ENCODE results near the gene CACNG6. TPM values are rescaled to one million over a fixed set of nuclear protein-coding genes. Genes with fewer than 3 reads are reported as not detected.

CACNG6 gene
- total and polyA plus RNA-seq, 2 experiments from 2014 or later: not detected

- Histone ChIP-seq H3K4me1 (ENCODE audit: insufficient read depth) (no peaks in the 10 kb centered on the region), H3K9me3 (ENCODE audit: low read depth) (no peaks in the 10 kb centered on the region), H3K36me3 (ENCODE audit: low read depth) (no peaks in the 10 kb centered on the region), H3K27me3 (replicated peaks; ENCODE audit: insufficient read depth) (no peaks in the 10 kb centered on the region; the same call in 1 of the 2 replicates), H3K4me2 (ENCODE audit: unreplicated experiment) (no peak overlapping the region), H3K4me3 (no peak overlapping the region), H4K20me1 (ENCODE audit: insufficient read depth) (no peaks in the 10 kb centered on the region), H3F3A (ENCODE audit: insufficient read depth) (no peaks in the 10 kb centered on the region), H2AFZ (no peak overlapping the region), H3K9me2 (ENCODE audit: insufficient read depth) (no peaks in the 10 kb centered on the region), H3K27ac (no peak overlapping the region), H3K9ac (no peak overlapping the region), H3K79me2 (ENCODE audit: insufficient read depth) (no peaks in the 10 kb centered on the region)
- WGBS, 2 experiments (ENCODE audit: low coverage in 1 of 2, low lambda C conversion rate in 2 of 2, missing lambda C conversion rate in 2 of 2): 48 to 49% methylated on average over 10 of the region's 10 CpGs
- TF ChIP-seq EZH2phosphoT487 (IDR thresholded peaks at IDR 0.05; ENCODE audit: insufficient read depth, low read depth) (no peak), EZH2 (IDR thresholded peaks at IDR 0.05; ENCODE audit: insufficient read depth, poor library complexity, severe bottlenecking) (no peak)
- in situ Hi-C loops (cut with MboI): no loop called here
- DNase-seq: no peak
Measured at GRCh38 chr19:53971673-53972072, 19.8 kb upstream of the CACNG6 start.

DNA sequence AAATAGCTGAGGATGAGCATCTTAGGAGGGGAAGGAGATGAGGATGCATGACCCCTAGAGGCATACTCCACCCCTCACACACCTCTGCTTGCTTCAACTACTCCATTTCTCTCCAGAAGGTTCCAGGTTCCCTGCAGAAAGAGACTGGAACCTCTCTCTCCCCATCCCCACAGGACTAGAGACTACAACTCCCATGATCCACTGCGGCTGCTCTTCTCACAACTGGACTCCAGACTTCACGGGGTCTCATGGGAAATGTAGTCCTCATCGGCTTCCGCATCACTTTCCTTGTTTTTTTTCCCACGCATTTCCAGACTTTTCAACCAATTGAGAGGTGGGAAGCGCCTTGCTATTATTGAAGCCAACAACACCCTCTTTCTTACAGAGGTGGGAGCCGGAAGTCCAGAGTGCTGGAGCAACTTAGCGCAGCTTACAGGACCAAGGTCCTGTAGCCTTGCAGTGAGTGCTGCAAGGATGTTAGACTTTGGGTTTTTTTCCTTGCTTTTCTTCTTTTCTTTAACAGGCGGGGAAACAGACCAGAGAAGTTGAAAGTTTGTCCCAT lies 13.9 kb upstream of the CACNG6 start:
- in situ Hi-C loops (cut with MboI): no loop called here
- H2AFZ ChIP-seq: peak overlapping the region; percentile 92
- WGBS, 2 experiments (ENCODE audit: low coverage in 1 of 2, low lambda C conversion rate in 2 of 2, missing lambda C conversion rate in 2 of 2): 1 to 3% methylated on average over 9 of the region's 9 CpGs

GRCh38 chr19:53977991-53978731 lies 13.3 kb upstream of the CACNG6 start:
- H4K20me1 ChIP-seq (ENCODE audit: insufficient read depth): no peaks in the 10 kb centered on the region
- in situ Hi-C loops (cut with MboI): no loop called here
- H3F3A ChIP-seq (ENCODE audit: insufficient read depth): peaks cover 11% of the 10 kb centered on the region; the same call in 1 of the 2 replicates
- peak overlapping the region; percentile 92 for H2AFZ ChIP-seq
- H3K9me3 ChIP-seq (ENCODE audit: low read depth): no peaks in the 10 kb centered on the region
- no peak overlapping the region for H3K27ac ChIP-seq
- no peaks in the 10 kb centered on the region for H3K79me2 ChIP-seq (ENCODE audit: insufficient read depth)
- WGBS, 2 experiments (ENCODE audit: low coverage in 1 of 2, low lambda C conversion rate in 2 of 2, missing lambda C conversion rate in 2 of 2): 5 to 6% methylated on average over 54 of the region's 54 CpGs
- 0 out of 2 replicates have a peak, but pooled peaks cover 6% of the 10 kb centered on the region for H3K27me3 ChIP-seq (replicated peaks; ENCODE audit: insufficient read depth)
- H3K36me3 ChIP-seq (ENCODE audit: low read depth): no peaks in the 10 kb centered on the region
- H3K4me1 ChIP-seq (ENCODE audit: insufficient read depth): no peaks in the 10 kb centered on the region
- peak overlapping the region; percentile 83 for H3K4me2 ChIP-seq (ENCODE audit: unreplicated experiment)
- TF ChIP-seq EZH2 (IDR thresholded peaks at IDR 0.05; ENCODE audit: insufficient read depth, poor library complexity, severe bottlenecking): no peak
- no peak for TF ChIP-seq EZH2phosphoT487 (IDR thresholded peaks at IDR 0.05; ENCODE audit: insufficient read depth, low read depth)
- H3K4me3 ChIP-seq: peak overlapping the region; percentile 67
- no peaks in the 10 kb centered on the region for H3K9me2 ChIP-seq (ENCODE audit: insufficient read depth)
- H3K9ac ChIP-seq: peak overlapping the region; percentile 3; the same call in 1 of the 2 replicates
- DNase-seq: peak; percentile 92

More for the DNA sequence above, 13.9 kb upstream of the CACNG6 start:
- Histone ChIP-seq H3K9me2 (ENCODE audit: insufficient read depth) (no peaks in the 10 kb centered on the region), H3K4me3 (peak overlapping the region; percentile 67), H3K9ac (peak overlapping the region; percentile 3; the same call in 1 of the 2 replicates), H3K79me2 (ENCODE audit: insufficient read depth) (no peaks in the 10 kb centered on the region), H3K9me3 (ENCODE audit: low read depth) (no peaks in the 10 kb centered on the region), H3K27me3 (replicated peaks; ENCODE audit: insufficient read depth) (0 out of 2 replicates have a peak, but pooled peaks cover 6% of the 10 kb centered on the region), H3K27ac (no peak overlapping the region), H3K4me2 (ENCODE audit: unreplicated experiment) (peak overlapping the region; percentile 83), H3F3A (ENCODE audit: insufficient read depth) (peaks cover 11% of the 10 kb centered on the region; the same call in 1 of the 2 replicates), H3K4me1 (ENCODE audit: insufficient read depth) (no peaks in the 10 kb centered on the region), H4K20me1 (ENCODE audit: insufficient read depth) (no peaks in the 10 kb centered on the region), H3K36me3 (ENCODE audit: low read depth) (no peaks in the 10 kb centered on the region)
- peak; percentile 93 for DNase-seq
- no peak for TF ChIP-seq EZH2 (IDR thresholded peaks at IDR 0.05; ENCODE audit: insufficient read depth, poor library complexity, severe bottlenecking)
- TF ChIP-seq EZH2phosphoT487 (IDR thresholded peaks at IDR 0.05; ENCODE audit: insufficient read depth, low read depth): no peak

- Histone ChIP-seq H3K4me2 (ENCODE audit: unreplicated experiment) (peak overlapping the region; percentile 65), H3K27me3 (replicated peaks; ENCODE audit: insufficient read depth) (0 out of 2 replicates have a peak, but pooled peaks cover 6% of the 10 kb centered on the region), H3K9me3 (ENCODE audit: low read depth) (no peaks in the 10 kb centered on the region), H3K4me3 (peak overlapping the region; percentile 64), H3K27ac (no peak overlapping the region), H2AFZ (peak overlapping the region; percentile 64), H3K9me2 (ENCODE audit: insufficient read depth) (no peaks in the 10 kb centered on the region), H4K20me1 (ENCODE audit: insufficient read depth) (no peaks in the 10 kb centered on the region), H3K4me1 (ENCODE audit: insufficient read depth) (no peaks in the 10 kb centered on the region), H3K79me2 (ENCODE audit: insufficient read depth) (no peaks in the 10 kb centered on the region), H3F3A (ENCODE audit: insufficient read depth) (peaks cover 11% of the 10 kb centered on the region; the same call in 1 of the 2 replicates), H3K9ac (no peak overlapping the region), H3K36me3 (ENCODE audit: low read depth) (no peaks in the 10 kb centered on the region)
- TF ChIP-seq EZH2 (IDR thresholded peaks at IDR 0.05; ENCODE audit: insufficient read depth, poor library complexity, severe bottlenecking) (peak; percentile 65), EZH2phosphoT487 (IDR thresholded peaks at IDR 0.05; ENCODE audit: insufficient read depth, low read depth) (no peak)
- in situ Hi-C loops (cut with MboI): no loop called here
- DNase-seq: no peak
- WGBS, 2 experiments (ENCODE audit: low coverage in 1 of 2, low lambda C conversion rate in 2 of 2, missing lambda C conversion rate in 2 of 2): 2 to 8% methylated on average over 5 to 19 of the region's 19 CpGs
Measured at GRCh38 chr19:53978975-53979801, 12.2 kb upstream of the CACNG6 start.
